Activated naive CD4-positive, alpha-beta T cell treated with anti-CD3 and anti-CD28 coated beads, Interleukin-2, amount 50 U/mL, for 72 hours (primary cell): ENCODE measurements around the gene GPT2. TPM values are rescaled to one million over a fixed set of nuclear protein-coding genes. Genes with fewer than 3 reads are reported as not detected.

ENCODE experiments used
- ATAC-seq, 2 donors: fragments of 150-1000 bp; cut with Tn5 transposase; 2 replicates each; pipeline ENCODE4 v1.10.0; 2021; ENCODE audit warnings: mild to moderate bottlenecking in 2 of 2, moderate library complexity in 2 of 2
- DNase-seq, 2 donors: peaks; one replicate each; pipeline ENCODE4 v3.0.0; 2021 to 2022; ENCODE audit warnings: low spot score in 2 of 2
- H3K27ac Mint-ChIP-seq, 2 donors: one replicate each; pipeline ENCODE4 v1.8.0; 2022; ENCODE audit warnings: mild to moderate bottlenecking in 2 of 2, mixed read lengths in 2 of 2
- H3K36me3 Mint-ChIP-seq, 2 donors: one replicate each; pipeline ENCODE4 v1.8.0; 2022; ENCODE audit warnings: mixed read lengths in 2 of 2
- H3K9me3 Mint-ChIP-seq, 2 donors: one replicate each; pipeline ENCODE4 v1.8.0; 2022; ENCODE audit warnings: mixed read lengths in 2 of 2
- total RNA-seq, 2 donors: library from RNA; stranded (reverse); gene quantifications; one replicate each; pipeline ENCODE4 v1.2.3, GENCODE V29; 2022

The GPT2 gene
- total RNA-seq, 2 donors from 2014 or later = 4.6 to 11.1 TPM

DNA sequence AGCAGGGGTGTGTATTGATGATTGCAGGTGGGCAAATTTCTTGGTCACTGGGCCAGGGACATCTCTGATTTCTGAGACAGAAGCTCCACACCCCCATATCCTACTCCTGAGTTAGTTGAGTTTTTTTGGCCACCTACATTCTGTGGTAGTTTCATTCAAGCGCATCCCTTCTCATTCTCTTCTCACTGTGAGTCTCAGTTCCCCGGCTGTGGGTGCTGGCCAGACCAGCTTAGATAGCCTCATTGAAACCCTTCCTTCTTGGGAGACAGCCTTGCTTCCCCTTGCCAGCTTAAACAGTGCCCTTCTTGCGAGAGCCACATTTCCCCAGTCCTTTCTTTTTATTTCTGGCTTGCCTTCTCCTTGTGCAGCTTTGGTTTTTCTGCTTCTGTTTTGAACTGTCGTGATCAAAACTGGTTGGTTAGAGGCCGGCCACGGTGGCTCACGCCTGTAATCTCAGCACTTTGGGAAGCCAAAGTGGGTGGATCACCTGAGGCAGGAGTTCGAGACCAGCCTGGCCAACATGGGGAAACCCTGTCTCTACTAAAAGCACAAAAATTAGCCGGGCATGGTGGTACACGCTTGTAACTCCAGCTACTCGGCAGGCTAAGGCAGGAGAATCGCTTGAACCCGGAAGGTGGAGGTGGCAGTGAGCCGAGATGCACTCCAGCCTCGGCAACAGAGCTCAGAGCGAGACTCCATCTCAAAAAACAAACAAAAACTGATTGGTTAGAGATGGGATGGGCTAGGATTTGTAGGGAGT, 2.8 kb downstream of the GPT2 start:
- H3K36me3 Mint-ChIP-seq = no peaks in the 10 kb centered on the region
- no peak overlapping the region for H3K27ac Mint-ChIP-seq

DNA sequence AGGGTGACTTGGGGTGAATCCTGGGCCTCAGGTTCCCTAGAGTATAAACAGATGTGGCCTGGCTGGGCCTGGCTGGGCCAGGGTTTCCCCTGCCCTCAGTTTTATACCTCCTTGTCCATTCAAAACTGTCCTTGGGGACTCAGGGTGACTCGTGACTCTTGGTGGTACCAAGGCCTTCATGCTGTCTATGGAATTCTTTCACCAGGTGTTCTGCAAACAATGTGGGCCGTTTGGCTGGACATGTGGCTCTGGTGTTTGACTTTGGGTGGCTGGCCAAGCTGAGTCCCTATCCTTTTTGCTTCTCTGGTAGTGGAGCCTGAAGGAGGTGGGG, 3.3 kb downstream of the GPT2 start:
- DNase-seq (no peak), ATAC-seq (no peak)
- Mint-ChIP-seq H3K9me3 (no peaks in the 10 kb centered on the region), H3K36me3 (no peaks in the 10 kb centered on the region), H3K27ac (no peak overlapping the region)

More for the DNA sequence above, 2.8 kb downstream of the GPT2 start:
- DNase-seq = no peak
- no peak for ATAC-seq
- no peaks in the 10 kb centered on the region for H3K9me3 Mint-ChIP-seq

DNA sequence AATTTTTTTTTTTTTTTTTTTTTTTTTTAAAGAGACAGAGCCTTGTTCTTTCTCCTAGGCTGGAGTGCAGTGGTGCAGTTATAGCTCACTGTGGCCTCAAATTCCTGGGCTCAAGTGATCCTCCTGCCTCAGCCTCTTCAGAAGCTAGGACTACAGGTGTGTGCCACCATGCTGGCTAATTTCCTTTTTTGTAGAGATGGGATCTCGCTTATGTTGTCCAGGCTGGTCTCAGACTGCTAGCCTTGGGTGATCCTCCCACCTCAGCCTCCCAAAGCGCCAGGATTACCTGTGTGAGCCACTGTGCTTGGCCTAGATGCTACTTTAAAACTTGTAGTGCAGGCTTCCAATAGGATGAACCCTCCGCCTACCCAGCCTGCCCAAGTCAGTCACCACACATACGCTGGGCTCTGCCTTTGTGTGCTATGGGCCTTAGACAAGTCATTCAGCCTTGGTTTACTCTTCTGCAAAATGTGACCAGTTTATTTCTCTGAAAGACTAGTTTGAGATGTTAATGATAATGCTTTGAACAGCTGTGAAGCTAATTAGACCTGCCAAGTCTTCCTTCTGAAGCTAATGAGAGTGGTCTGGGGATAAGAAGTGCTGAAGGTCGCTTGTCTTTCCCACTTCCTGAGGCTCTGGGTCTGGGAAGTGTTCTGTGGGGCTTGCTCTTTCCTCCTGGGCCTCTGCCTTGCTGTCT, 5.2 kb downstream of the GPT2 start:
- ATAC-seq (no peak), DNase-seq (no peak)
- Mint-ChIP-seq H3K9me3 (no peaks in the 10 kb centered on the region), H3K36me3 (no peaks in the 10 kb centered on the region), H3K27ac (no peak overlapping the region)

DNA sequence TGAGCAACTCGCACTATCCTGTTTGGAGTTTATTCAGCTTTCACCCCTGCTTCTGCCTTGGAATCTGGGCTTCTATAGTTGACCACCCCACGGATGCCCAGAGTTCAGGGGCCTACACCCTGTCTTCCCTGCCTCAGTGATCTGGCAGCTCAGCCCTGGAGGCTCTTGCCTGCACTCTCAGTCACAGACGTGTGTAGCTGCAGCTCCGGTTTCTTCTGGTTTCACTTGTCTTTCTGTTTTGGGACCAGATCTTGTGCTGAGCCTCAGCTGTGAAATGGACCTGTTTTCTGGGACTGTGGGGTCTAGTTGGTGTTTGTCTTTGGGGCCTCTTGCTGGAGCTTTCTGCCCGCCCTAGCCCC, 5.8 kb downstream of the GPT2 start:
- no peaks in the 10 kb centered on the region for H3K9me3 Mint-ChIP-seq

GRCh38 chr16:46891910-46892309, 7.7 kb downstream of the GPT2 start:
- ATAC-seq (no peak), DNase-seq (no peak)
- H3K9me3 Mint-ChIP-seq = no peaks in the 10 kb centered on the region
- no peak overlapping the region for H3K27ac Mint-ChIP-seq
- no peaks in the 10 kb centered on the region for H3K36me3 Mint-ChIP-seq

More for the DNA sequence above, 5.8 kb downstream of the GPT2 start:
- Mint-ChIP-seq H3K27ac (no peak overlapping the region), H3K36me3 (no peaks in the 10 kb centered on the region)
- no peak for DNase-seq
- ATAC-seq = no peak

GRCh38 chr16:46894036-46894672, 10.0 kb downstream of the GPT2 start:
- Mint-ChIP-seq H3K27ac (no peak overlapping the region), H3K36me3 (no peaks in the 10 kb centered on the region), H3K9me3 (no peaks in the 10 kb centered on the region)
- ATAC-seq (no peak), DNase-seq (no peak)

GRCh38 chr16:46895399-46896313, 11.5 kb downstream of the GPT2 start:
- DNase-seq (no peak), ATAC-seq (no peak)
- no peaks in the 10 kb centered on the region for H3K9me3 Mint-ChIP-seq
- H3K27ac Mint-ChIP-seq = no peak overlapping the region
- no peaks in the 10 kb centered on the region for H3K36me3 Mint-ChIP-seq

DNA sequence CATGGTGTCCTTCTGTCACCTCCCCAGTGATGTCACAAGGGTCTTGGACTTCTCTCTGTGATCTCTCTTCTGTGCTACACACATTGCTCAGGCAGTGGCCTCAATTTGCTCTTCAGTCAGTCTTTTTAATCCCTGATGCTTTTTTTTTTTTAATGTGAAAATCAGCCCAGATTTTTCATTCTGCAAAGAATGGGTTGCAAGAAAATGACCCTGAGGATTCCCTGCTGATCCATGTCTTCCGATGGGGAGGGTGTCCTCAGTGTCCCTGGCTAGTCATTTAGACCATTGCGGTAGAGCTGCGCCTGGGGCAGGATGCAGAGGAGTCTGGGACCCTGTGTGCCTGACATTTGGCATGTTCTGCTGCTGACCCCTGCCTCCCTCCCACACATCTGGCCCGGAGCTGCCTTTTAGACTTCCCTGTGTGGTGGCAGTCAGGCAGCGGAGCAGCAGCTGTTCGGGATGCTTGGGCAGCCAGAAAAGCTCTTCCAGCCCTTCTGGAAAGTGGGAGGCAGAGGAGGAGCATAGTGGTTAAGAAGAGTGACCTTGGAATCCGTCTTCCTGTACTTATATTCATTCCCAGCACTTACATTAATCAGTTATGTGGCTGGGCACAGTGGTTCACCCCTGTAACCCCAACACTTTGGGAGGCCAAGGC, 12.3 kb downstream of the GPT2 start:
- DNase-seq = no peak
- Mint-ChIP-seq H3K36me3 (no peaks in the 10 kb centered on the region), H3K9me3 (no peaks in the 10 kb centered on the region), H3K27ac (no peak overlapping the region)
- ATAC-seq = no peak

DNA sequence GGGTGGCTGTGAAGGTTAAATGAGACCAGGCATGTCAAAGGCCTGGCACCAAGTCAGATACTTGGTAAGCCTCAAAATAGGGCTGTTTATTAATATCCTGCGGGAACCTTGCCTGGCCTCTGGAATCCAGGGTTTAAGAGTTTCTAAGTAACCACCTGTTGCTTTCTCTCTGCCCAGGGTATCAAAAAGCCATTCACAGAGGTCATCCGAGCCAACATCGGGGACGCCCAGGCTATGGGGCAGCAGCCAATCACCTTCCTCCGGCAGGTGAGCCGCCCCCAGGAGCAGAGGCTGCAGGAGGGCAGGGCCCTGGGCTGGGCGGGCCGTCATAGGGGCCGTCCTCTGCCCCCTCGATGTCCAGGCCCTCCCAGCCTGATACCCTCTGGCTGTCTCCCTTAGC, 13.3 kb downstream of the GPT2 start:
- H3K9me3 Mint-ChIP-seq = no peaks in the 10 kb centered on the region
- DNase-seq (no peak), ATAC-seq (no peak)
- H3K36me3 Mint-ChIP-seq = no peaks in the 10 kb centered on the region
- no peak overlapping the region for H3K27ac Mint-ChIP-seq

GRCh38 chr16:46898006-46898405, 13.8 kb downstream of the GPT2 start:
- DNase-seq (no peak), ATAC-seq (no peak)
- Mint-ChIP-seq H3K9me3 (no peaks in the 10 kb centered on the region), H3K27ac (no peak overlapping the region), H3K36me3 (no peaks in the 10 kb centered on the region)

GRCh38 chr16:46899443-46900143, 15.4 kb downstream of the GPT2 start:
- no peaks in the 10 kb centered on the region for H3K9me3 Mint-ChIP-seq
- DNase-seq (no peak), ATAC-seq (no peak)
- no peak overlapping the region for H3K27ac Mint-ChIP-seq
- H3K36me3 Mint-ChIP-seq = no peaks in the 10 kb centered on the region

GRCh38 chr16:46900455-46901235, 16.5 kb downstream of the GPT2 start:
- ATAC-seq (no peak), DNase-seq (no peak)
- H3K9me3 Mint-ChIP-seq = no peaks in the 10 kb centered on the region
- H3K27ac Mint-ChIP-seq = no peak overlapping the region
- H3K36me3 Mint-ChIP-seq = no peaks in the 10 kb centered on the region

DNA sequence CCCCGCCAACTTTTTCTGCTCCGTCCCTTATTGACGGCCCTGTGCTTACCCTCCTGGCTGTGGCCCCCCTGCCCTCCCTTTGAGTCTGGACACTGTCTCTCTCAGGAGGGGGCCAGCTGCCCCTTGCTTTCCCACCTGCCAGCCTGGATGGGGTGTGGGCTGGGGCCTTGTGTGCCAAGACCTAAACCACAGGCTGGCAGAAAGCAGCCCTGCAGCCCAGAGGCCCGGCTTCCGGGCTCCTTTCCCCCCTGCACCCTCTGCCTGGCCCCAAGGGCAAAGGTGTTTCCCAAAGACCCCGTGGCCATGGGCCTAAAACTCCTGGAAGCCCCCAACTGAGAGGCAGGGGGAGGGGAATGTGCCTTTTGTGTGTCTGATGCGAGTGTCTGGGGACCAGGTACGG, 17.5 kb downstream of the GPT2 start:
- H3K27ac Mint-ChIP-seq = no peak overlapping the region
- H3K36me3 Mint-ChIP-seq = no peaks in the 10 kb centered on the region
- ATAC-seq (no peak), DNase-seq (no peak)
- H3K9me3 Mint-ChIP-seq = no peaks in the 10 kb centered on the region

DNA sequence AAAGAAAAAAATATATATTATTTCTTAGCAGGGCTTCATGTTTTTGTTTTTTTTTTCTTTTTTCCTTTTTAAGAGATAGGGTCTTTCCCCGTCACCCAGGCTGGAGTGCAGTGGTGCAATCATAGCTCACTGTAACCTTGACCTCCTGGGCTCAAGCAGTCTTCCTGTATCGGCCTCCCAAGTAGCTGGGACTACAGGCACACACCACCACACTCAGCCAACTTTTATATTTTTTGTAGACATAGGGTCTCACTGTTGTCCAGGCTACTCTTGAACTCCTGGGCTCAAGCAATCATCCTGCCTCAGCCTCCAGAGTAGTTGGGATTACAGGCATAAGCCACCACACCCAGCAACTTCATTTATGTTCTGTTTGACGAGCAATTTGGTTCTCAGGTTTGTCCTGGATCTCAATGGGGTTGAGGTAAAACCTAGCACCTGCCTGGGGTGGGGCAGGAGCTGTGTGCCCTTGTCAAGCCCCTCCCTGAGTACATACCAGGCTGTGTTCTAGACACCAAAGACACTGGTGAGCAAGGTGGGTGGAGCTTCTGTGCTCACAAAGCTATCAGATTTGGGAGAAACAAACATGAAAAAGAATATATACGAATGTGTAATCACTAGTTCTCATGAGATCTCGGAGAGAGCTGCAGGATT, 19.2 kb downstream of the GPT2 start:
- no peak for ATAC-seq
- Mint-ChIP-seq H3K9me3 (no peaks in the 10 kb centered on the region), H3K27ac (no peak overlapping the region), H3K36me3 (no peaks in the 10 kb centered on the region)
- DNase-seq = no peak

DNA sequence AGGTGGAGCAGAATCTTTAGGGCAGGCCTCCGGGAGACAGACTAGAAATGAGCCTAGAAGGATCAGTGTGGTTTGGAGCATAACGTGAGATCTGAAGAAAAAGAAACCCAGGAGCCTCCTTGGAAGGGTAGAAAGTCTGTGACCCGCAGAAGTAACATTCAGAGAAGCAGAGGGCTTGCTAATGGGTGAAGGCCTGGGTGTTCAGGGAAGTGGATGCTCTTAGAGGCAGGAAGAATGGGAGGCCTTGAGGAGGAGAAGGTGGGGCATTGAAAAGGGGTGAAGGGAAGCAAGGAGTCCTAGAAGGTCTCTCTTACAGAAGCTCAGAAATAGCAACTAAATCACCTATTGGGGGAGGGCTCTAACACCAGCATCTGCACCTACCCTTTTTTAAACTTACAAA, 20.3 kb downstream of the GPT2 start:
- ATAC-seq = no peak
- Mint-ChIP-seq H3K36me3 (no peaks in the 10 kb centered on the region), H3K27ac (no peak overlapping the region)

More for the DNA sequence above, 20.3 kb downstream of the GPT2 start:
- H3K9me3 Mint-ChIP-seq = no peaks in the 10 kb centered on the region
- DNase-seq = no peak
